IPS-NIHi11 (cell line): Measurements from ENCODE around the gene NTS.

Experiments used
- DNase-seq: peaks from one replicate; pipeline ENCODE4 v3.0.0; 2012; ENCODE audit warnings: mixed read lengths, low spot score

NTS gene, protein sequence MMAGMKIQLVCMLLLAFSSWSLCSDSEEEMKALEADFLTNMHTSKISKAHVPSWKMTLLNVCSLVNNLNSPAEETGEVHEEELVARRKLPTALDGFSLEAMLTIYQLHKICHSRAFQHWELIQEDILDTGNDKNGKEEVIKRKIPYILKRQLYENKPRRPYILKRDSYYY

DNA sequence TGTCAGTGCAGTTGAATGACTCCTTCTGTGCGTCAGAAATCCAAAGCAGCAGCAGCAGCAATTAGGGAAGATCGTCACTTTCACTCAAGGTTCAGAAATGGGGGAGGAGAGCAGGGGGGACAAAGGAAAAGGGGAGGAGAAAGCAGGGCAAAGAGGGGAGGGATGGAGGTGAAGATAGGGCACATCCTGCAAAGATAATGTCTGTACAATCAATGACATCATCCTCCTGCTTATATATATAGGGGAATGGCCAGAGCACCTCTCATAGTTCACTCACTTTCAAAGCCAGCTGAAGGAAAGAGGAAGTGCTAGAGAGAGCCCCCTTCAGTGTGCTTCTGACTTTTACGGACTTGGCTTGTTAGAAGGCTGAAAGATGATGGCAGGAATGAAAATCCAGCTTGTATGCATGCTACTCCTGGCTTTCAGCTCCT lies at the start of gene NTS:
TSS of gene NTS (plus strand) at position 265 of the 431 bp plus-strand sequence. CDS start at position 374, 109 bp downstream.
- DNase-seq = peak; percentile 10

DNA sequence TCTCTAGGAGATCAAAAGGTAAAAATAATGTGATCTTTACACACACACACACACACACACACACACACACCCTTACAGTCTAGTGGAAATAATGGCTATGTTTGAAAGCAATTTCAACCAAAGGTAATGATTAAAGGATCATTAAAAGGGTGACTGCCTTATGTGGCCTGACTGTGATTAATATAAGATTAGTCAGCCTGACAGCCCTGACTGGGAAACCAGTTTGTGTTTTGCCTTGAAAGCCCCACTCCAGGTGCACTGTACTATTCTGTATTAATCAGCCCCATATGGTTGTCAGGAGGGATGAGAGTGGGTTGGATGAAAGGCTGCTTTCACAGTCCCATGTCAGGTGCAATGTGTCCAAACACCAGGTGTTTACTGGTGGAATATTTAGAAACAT lies 48.3 kb upstream of the NTS start:
- no peak for DNase-seq

DNA sequence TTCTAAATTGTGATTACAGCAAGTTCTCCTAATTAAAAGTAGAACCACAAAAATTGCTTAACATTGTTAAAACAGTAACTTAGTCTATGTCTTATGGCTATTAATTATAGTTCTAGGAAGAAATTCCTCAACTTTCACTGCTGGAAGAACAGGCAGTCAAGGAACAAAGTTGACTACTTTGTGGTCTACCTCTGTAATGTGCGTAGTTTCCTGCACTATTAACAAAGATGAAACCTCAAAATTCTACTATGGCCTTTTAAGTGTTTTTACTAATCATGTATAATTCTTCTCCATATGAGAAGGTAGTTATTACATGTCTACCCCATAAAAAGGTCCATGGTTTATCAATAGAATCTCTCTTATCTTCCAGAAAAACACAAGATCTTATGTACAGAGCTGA lies 45.5 kb upstream of the NTS start:
- no peak for DNase-seq

DNA sequence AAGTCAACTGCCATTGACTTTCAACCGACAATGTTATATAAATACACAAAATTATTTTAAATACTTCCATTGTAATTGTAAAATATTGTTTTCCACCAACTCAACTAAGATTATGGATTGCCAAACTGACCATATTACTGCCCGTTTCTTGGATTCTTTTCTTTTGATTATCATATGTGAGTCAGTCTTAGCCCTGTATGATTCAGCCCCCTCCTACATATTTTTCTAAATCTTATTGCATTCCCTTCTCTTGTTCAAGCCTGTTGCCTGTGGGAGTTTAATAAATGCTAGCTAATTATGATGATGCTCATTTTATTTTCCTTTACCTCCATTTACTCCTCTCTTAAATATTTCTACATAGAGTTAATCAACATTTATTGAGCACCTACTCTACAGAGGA lies 44.7 kb upstream of the NTS start:
- no peak for DNase-seq

DNA sequence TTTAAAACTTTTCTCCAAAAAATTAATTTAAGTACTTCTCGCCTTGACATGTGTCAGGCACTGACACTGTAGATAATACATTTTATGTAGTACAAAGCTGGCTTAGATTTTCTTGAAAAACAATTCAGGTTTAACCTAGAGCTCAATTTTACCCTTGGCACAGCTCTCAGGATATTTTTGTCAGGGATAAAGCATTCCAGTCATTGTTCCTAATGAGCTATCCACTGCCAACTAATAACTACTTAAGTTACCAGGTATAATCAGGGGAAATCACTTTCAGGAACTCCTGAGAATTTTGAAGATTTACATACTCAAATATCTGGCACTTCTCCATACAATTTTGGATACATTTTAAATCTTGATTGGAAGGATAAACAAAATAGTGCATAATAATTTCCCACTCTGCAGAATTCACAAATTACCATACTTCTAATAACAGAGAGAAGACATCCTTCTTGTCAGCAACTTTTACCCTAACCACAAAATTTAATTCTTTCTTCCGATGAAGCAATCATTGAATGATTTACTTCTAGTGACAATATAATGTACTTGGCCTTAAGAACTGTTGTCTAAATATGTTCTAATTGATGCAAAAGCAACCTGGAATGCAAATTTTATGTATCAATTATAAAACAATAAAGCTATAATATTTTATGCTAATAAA lies 42.6 kb upstream of the NTS start:
- DNase-seq = no peak

DNA sequence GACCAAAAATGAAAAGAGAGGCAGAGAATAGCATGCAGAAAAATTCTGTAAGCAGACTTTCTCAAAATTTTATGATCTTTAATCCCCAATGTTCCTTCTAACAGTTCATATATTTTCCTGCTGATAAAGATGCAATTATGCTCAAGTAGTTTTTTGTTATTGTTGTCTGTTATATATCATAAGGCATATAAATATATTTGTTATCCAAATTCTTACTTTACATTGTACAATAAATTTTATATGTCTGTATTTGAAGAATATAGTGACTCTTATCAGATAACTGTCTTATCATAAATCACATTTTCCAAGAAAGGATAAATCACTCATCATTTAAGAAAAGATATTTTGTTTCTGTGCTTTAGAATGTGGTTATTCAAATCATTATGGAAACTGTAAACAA lies 40.5 kb upstream of the NTS start:
- no peak for DNase-seq

DNA sequence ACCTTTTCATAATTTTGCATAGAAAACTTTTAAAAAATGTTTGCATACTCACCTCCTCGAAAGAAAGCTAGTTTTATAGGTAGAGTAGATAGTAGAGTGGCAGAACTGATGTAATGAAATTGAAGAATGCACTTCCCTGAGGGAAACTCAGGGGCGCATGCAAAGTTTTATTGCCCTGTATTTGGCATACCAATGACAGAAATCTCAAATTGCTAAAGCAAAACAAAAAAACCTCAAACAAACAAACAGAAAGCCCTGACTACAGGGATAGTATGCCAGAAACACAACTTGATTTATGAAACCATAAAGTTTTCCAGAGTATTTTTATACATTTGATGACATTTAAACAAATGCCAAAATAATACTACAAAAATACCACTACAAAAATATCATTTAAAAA lies 39.7 kb upstream of the NTS start:
- no peak for DNase-seq

DNA sequence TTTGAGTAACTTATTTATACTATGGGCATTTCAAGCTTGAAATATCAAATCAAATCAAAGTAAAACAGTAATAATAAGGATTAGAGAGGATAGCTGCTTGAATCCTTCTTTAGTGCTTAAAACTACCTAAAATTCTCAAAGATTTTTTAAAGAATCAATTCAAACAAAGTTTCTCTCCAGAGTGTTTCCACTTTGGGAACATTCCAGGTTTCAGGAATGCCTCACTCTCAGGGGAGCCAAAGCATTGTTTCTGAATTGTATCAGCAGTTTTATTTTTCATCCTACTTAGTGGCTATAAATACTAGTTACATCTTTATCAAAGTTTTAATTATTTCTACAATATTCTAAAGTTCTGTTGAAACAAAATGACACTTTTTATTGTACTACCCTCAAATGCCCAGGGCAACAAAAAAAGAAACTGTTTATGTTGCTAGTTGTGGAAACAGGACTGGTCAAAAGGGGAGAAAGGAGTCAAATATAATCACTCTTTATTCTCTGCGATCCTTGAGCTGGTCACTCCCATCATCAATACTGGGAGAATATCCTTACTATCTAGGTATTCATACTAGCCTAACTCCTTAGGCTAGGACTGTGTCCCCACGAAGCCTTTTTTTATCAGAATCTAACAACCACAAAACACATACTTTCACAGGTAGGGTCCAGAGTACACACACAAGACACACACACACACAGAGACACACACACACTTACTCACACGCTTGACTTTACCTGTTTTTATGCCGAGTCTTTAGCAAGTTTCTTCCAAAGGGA lies 38.5 kb upstream of the NTS start:
- DNase-seq = no peak

DNA sequence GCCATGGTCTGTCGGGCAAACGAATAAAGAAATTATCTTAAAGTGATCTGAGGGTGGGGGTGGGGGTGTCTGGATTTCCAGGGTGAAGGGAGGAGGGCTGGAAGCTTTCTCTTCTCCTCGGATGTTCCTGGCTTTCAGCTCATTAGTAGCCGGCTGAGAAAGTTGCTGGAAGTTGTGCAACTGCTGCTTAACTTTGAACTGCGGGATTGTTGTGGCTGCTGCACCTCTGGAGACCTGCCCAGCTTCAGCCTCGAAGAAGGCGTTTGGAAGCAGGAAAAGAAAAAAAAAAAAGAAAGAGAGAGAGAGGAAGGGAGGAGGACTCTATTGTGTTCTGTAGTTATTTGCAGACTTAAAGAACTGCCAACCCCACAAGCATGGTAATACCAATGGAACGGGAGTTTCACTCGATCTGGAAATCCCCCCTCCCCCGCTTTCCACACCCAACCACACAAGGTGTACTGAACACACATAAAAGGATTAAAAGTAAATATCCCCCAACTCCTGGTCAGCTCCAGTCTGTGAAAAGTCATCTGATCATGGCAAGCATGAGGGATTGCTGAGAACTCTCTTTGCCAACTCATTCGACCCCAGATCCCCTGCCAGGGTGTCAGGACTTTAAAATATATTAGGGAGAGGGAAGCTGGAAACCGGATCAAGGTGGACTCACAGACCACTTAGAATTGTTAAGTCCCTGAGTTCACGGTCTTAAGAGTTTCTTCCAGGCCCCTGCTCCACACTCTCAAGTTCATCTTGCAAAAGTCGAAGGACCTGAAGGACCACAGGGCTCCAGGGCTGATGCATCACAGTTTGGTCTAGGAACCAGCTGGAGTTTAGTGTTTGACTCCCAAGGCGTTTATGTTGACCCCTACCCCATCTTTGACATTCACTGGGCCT lies 37.7 kb upstream of the NTS start, which contains the start of gene RASSF9:
TSS of gene RASSF9 (minus strand) at position 213 of the 894 bp plus-strand sequence. CDS start at position 5, 208 bp downstream.
- DNase-seq = peak; percentile 19

DNA sequence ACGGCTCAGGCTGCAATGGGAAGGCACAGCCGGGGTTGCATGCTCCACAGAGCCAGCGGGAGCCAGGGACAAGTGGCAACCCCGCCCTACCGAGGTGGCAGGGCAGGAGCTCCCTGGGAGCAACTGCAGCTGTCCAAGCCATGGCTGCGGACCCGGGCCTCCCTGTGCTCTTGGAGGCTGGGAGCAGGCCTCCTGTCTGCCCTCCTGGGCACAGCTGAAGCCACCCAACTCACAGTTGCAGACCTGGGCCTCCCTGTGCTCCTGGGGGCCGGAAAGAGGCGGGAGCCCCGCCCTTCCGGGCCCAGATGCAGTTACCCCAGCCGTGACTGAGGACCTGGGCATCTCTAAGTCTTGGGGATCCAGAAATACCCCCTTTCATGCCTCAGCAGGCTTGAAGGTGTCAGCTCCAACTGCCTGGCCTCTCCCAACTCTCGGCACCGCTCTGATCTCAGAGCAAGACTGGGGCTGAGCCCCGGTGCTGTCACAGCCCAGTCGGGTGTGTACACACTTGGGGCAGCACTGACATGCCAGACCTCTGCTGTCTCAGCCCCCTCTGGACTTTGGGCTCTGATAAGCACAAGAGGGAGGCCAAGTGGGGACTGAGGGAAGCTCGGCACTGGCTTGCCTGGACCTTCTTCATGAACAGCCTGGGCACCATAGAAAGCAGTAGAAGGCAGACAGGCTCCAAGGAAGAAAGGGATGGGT lies 30.3 kb upstream of the NTS start:
- DNase-seq = no peak

DNA sequence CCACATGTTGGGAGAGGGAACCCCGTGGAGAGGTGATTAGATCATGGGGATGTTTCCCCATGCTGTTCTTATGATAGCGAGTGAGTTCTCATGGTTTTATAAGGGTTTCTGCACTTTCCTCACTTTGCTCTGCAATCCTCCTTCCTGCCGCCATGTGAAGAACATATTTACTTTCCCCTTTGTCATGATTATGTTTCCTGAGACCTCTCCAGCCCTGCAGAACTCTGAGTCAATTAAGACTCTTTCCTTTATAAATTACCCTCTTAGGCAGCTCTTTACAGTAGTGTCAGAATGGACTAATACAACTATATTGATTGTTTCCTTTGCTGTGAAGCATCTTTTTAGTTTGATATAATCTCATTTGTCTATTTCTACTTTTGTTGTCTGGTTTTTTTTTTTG lies 24.8 kb upstream of the NTS start:
- DNase-seq = no peak

DNA sequence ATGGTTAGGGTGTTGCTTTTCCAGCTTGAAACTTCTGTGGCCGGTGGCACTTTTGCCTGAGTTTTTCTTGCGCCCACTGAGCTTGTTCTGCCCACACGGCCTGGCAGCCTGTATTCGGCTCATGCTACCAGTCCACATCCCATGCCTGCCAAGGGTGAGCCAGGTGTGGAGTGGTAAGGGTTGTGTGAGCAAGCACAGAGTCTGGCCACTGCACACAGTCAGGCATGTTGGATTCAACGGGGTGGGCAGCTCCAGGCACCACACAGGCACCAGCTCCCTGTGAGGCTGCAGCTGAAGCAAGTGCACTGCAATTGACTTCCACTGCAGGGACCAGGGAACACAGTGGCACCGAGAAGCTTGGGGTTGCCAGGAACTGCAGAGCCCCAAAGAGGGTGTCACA lies 18.8 kb upstream of the NTS start:
- no peak for DNase-seq

DNA sequence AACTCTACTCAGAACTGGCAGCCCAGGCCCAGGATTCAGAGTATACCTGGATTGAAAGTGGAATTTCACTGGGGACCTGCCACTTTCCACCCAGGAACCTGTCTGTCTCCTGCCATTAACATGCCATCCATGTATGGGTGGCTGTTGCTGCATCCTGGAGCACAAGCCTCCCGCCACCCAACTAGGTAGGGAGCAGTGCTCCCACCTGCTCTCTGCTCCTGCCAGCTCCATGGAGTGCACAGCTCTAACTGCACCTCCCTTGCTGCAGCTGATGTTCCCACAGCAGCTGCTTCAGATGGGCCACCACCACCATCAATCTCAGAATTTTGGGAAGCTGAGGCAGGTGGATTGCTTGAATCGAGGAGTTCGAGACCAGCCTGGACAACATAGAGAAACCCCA lies 17.1 kb upstream of the NTS start:
- DNase-seq = no peak

DNA sequence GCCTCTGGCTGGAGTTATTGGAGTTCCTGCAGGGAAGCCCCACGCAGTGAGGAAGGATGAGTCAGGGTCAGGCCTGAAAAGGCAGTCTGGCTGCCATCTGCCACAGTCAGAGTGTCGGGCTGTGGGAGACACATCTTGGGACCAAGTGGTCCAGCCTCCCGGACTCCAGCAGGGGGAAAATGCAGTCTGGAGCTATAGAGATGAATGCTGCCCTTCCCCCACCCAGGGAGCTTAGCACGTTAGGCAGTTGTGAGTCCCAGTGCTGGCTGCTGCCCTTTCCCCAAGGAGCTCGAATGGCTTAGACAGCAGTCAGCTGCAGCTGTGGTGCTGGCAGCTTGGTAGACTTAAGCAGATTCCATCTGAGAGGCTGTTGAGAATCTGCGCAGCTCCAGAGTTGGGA lies 8.2 kb upstream of the NTS start:
- DNase-seq = no peak

DNA sequence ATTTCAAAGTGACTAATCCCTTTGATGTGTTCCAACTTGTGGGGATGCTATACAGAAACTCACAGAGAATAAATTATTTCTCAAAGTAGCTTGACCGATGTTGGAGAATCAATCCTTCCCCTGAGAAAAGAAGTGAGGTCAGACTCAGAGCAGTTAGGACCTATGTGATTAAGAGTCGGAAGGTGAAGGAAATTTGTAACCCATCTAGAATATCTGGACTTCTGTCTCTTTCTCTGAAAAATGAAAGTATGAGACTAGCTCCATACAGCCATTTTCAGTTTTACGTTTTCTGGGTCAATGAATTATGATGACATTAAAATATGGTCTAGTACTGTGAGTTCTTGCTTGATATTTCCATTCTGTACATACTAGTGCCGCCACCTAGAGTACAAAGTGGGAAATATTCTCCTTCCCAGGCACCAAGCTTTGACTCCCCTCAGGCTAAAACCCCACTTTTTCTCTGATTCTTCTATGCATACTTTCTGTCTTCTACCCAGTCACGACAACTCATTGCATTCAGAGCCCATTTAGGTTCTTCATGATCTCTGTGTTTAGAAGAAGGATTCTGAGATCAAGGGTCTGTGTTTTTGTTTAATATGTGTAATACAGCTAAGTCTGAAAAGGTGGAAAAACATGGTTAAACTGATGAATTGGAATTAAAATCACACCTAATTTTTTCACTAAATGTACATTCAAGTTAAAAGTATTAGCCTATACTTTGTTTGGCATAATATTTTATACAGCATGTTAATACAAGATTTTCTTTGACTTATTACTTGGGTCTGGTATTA lies 6.9 kb upstream of the NTS start:
- peak; percentile 49 for DNase-seq

DNA sequence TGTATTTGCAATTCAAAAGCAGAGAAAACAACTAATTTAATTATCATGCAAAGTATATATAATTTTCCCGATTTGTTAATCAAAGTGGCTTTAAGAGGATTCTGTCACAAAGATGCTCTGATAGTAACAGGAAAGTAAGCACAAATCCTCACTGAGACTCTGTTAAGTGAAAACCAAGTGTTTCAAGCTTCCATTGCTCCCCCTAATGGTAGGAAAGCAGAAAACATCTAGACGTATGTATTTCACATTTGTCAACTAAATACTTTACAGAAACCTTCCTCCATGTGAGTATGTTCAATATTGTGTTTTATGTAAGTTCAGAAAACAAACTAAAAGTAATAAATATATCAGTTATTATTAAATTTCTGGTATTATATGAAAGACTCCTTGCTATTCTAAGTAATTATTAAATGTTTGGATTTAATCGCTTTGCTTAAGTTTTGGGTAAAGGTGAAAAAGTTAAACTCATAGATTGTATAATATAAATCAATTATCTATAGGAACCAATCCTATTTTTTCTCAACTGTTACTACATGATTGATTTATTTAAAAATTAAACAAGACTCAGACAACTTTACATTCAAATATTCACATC lies 1.5 kb upstream of the NTS start:
- DNase-seq = peak; percentile 21

DNA sequence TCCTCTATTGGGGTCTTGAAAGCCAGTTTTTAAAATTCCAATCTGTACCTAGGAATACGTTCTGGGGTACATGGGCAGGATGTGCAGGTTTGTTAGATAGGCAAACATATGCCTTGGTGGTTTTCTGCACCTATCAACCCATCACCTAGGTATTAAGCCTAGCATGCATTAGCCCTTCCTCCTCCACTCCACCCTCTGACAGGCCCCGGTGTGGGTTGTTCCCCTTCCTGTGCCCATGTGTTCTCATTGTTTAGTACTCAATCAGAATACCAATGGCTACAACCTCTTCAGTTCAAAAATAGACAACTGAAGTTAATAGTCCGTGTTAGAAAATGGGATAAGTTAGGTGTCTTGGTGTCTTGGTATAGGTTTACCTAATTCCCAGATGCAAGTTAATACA lies 3.4 kb downstream of the NTS start:
- no peak for DNase-seq

DNA sequence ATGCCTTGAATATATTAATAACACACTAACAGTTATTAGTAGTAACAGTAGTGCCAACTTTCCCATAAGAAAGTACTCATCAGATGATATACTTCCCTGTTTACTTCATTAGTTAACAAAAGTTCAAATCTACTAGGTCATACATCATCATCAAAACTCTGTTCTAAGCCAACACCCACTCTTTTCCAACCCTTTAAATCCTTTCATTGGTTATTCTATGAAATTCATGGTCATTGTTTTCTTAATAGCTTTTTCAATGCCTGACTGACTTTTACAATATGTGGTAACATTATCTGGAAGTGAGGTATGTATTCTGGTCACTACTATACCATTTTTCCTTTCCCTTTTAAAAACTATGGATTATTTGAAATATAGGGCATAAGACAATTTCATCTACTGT lies 9.7 kb downstream of the NTS start:
- DNase-seq = no peak

DNA sequence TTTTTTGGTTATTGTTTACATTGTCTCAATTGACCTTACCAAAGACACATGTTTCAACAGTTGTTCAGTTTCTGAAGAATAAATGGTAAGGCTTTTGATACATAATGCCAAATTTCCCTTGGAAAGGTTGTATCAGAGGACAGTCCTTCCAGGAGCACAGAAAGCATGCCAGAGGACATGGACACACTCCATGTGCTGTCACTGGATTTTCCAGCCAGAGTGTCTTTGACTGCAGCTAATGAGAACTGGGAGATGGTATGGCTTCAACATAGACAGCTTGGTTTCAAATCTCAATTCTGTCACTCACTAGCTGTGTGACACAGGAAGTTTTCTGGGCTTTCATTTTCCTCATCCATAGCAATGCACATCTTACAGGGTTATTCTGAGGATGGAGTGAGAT lies 20.6 kb downstream of the NTS start:
- DNase-seq = no peak

DNA sequence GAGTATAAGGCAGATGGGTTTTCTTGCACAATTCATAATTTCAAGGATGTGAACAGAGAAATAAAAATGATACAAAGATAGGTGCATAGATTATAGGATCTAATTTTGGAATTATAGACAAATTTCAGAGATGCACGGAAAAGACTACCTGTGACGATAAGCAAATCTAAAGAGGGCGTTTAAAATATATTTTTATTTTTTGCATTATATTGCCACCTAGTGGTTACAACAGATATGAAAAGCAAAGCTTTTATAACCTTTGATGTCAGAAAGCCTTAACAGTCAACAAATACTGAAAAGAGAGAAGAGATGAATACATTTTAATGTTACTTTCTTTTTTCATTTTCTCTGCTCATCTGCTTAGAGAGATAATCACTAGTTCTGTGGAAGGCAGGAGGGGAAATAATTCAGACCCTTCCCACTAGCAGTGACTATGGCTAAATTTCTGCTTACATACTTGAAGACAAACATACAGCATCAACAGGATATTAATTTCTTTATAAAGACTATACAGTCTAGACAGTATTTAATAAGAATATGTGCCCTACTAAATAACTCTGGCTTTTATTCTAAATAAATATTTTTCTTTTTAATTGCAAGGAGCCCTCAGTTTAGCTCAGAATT lies 46.3 kb downstream of the NTS start:
- DNase-seq = peak; percentile 23
